K562 (cell line): ENCODE results near the gene OR2W1. TPM values are rescaled to one million over a fixed set of nuclear protein-coding genes. Genes with fewer than 3 reads are reported as not detected.

Experiments
- ATF7 ChIP-seq: fragments of 450-650 bp; IDR thresholded peaks from 2 replicates; pipeline ENCODE4 v1.7.1; 2014; ENCODE audit warnings: mild to moderate bottlenecking, moderate library complexity
- CC2D1A ChIP-seq: fragments of 450-650 bp; IDR thresholded peaks from 2 replicates; pipeline ENCODE4 v1.6.1; 2017; ENCODE audit warnings: mild to moderate bottlenecking
- FOSL1 ChIP-seq: fragments of 200-800 bp; sonication (Bioruptor generic); conservative IDR thresholded peaks from 2 replicates; pipeline ENCODE4 v1.6.1; 2016; ENCODE audit warnings: missing genetic modification characterization, missing compliant biosample characterization
- FOXP4 ChIP-seq: sonication (generic); formaldehyde crosslinking; IDR thresholded peaks from 2 replicates; pipeline ENCODE4 v1.8.0; 2022; ENCODE audit warnings: mild to moderate bottlenecking, missing genetic modification reagents, borderline replicate concordance
- HDAC2 ChIP-seq: fragments of 450-650 bp; IDR thresholded peaks from 2 replicates; pipeline ENCODE4 v1.6.1; 2016; ENCODE audit warnings: mild to moderate bottlenecking
- JUN ChIP-seq, 2 experiments: sonication (generic) in 1 of 2; formaldehyde crosslinking in 1 of 2; IDR thresholded peaks; 2 replicates each; pipeline versions ENCODE4 v1.6.1 to v1.8.0; 2012 to 2022; ENCODE audit warnings: borderline replicate concordance in 2 of 2, mild to moderate bottlenecking in 2 of 2, improper control_type of control experiment in 1 of 2, low read depth in 1 of 2, low read length in 1 of 2, missing genetic modification reagents in 1 of 2
- NKRF ChIP-seq: fragments of 450-650 bp; IDR thresholded peaks from 2 replicates; pipeline ENCODE4 v1.6.1; 2016; ENCODE audit warnings: borderline replicate concordance
- RAD21 ChIP-seq, 2 experiments: fragments of 250-450 bp in 1 of 2; fragments of 450-650 bp in 1 of 2; sonication (Bioruptor Pico) in 1 of 2; formaldehyde crosslinking in 1 of 2; IDR thresholded peaks in 1 of 2; conservative IDR thresholded peaks in 1 of 2; 2 replicates each; pipeline versions ENCODE4 v1.4.0 to v1.8.0; 2020 to 2022; ENCODE audit warnings: mild to moderate bottlenecking in 2 of 2, moderate library complexity in 1 of 2
- RCOR1 ChIP-seq, 2 experiments: IDR thresholded peaks; 2 replicates each; pipeline ENCODE4 v1.6.1; 2012; ENCODE audit warnings: low read depth in 2 of 2, low read length in 2 of 2, borderline replicate concordance in 1 of 2, improper control_type of control experiment in 1 of 2
- SMAD3 ChIP-seq: fragments of 450-650 bp; formaldehyde crosslinking; conservative IDR thresholded peaks from 2 replicates; pipeline ENCODE4 v1.4.0; 2020; ENCODE audit warnings: mild to moderate bottlenecking
- THRAP3 ChIP-seq: fragments of 450-650 bp; IDR thresholded peaks from 2 replicates; pipeline ENCODE4 v1.6.1; 2016; ENCODE audit warnings: mild to moderate bottlenecking, inconsistent platforms, borderline replicate concordance
- UBTF ChIP-seq, 2 experiments: IDR thresholded peaks; 2 replicates each; pipeline ENCODE4 v1.6.1; 2012; ENCODE audit warnings: improper control_type of control experiment in 2 of 2, low read depth in 2 of 2, low read length in 2 of 2, borderline replicate concordance in 1 of 2
- ZNF175 ChIP-seq: fragments of 200-800 bp; sonication (Bioruptor generic); IDR thresholded peaks from 2 replicates; pipeline ENCODE4 v1.6.1; 2016; ENCODE audit warnings: low read depth, mild to moderate bottlenecking, missing genetic modification characterization, missing compliant biosample characterization
- ZNF282 ChIP-seq: sonication (generic); formaldehyde crosslinking; IDR thresholded peaks from 2 replicates; pipeline ENCODE4 v1.8.1; 2023; ENCODE audit warnings: missing genetic modification reagents
- ZNF655 ChIP-seq: fragments of 250-450 bp; sonication (Bioruptor Pico); IDR thresholded peaks from 2 replicates; pipeline ENCODE4 v1.5.0; 2021
- polyA plus RNA-seq, 8 experiments: library from polyadenylated mRNA; depleted of rRNA in 4 of 8; stranded (reverse) in 5 of 8; unstranded in 3 of 8; fragments of >200 nt; fragmentation: Nextera tagmentation in 2 of 8; fragmentation: Illumina TruSeq in 1 of 8; extraction: Ambion mirVana in 2 of 8; extraction: Trizol in 1 of 8; gene quantifications; 2 replicates each; pipeline versions ENCODE4 v1.2.1 to v1.2.3, GENCODE V29; 2011 to 2014; ENCODE audit warnings: inconsistent platforms in 1 of 8, missing spikeins in 1 of 8
- total RNA-seq, 7 experiments: library from RNA; depleted of rRNA in 6 of 7; stranded (reverse); fragments of >200 nt in 6 of 7; fragmentation: Illumina TruSeq in 2 of 7; extraction: Trizol in 2 of 7; gene quantifications; 2 replicates each; pipeline versions ENCODE4 v1.2.1 to v1.2.3, GENCODE V29; 2011 to 2021; ENCODE audit warnings: low replicate concordance in 1 of 7

Gene OR2W1
- total and polyA plus RNA-seq, 9 of the 15 experiments (the other 6 are each of a cell fraction or from before 2014, with no cell fraction given): not detected

- no peak for TF ChIP-seq FOXP4
- no peak for TF ChIP-seq JUN (IDR thresholded peaks at IDR 0.05; ENCODE audit: borderline replicate concordance, low read depth, low read length)
- 0 out of 2 replicates have a peak, but pooled peaks have one; percentile 67 for TF ChIP-seq JUN (CRISPR knock-in tag; IDR thresholded peaks at IDR 0.05; ENCODE audit: borderline replicate concordance)
- TF ChIP-seq UBTF (IDR thresholded peaks at IDR 0.05; ENCODE audit: borderline replicate concordance in 1 of 2, low read depth in 2 of 2, low read length in 2 of 2): 0 out of 4 replicates have a peak, but pooled peaks of 1 of the 2 experiments have one; percentile 54
- peak; percentile 62 for TF ChIP-seq ATF7
- no peak for TF ChIP-seq ZNF655 (CRISPR knock-in tag)
- 0 out of 2 replicates have a peak, but pooled peaks have one; percentile 25 for TF ChIP-seq NKRF
- peak in 1 of 2 experiments; percentile 34; a peak in 2 of 4 replicates for TF ChIP-seq RCOR1 (IDR thresholded peaks at IDR 0.05; ENCODE audit: borderline replicate concordance in 1 of 2, low read depth in 2 of 2, low read length in 2 of 2)
- peak; percentile 88 to 93 for TF ChIP-seq RAD21 (CRISPR knock-in tag; conservative IDR thresholded peaks at IDR 0.05 in 1 of 2, IDR thresholded peaks at IDR 0.05 in 1 of 2)
- TF ChIP-seq THRAP3: peak; percentile 45; the same call in 1 of the 2 replicates
- TF ChIP-seq HDAC2: peak; percentile 80; the same call in 1 of the 2 replicates
- peak; percentile 87; the same call in 1 of the 2 replicates for TF ChIP-seq CC2D1A
- TF ChIP-seq ZNF282 (CRISPR knock-in tag): no peak
- TF ChIP-seq SMAD3 (CRISPR knock-in tag): no peak
- TF ChIP-seq ZNF175: no peak
- TF ChIP-seq FOSL1 (tag): 0 out of 2 replicates have a peak, but pooled peaks have one; percentile 38
Observed at GRCh38 chr6:29016559-29017427, 28.2 kb downstream of the OR2W1 start (continued).
